Endothelial cell of umbilical vein (primary cell): ENCODE measurements around the gene IGFBP3. TPM values are rescaled to one million over a fixed set of nuclear protein-coding genes. Genes with fewer than 3 reads are reported as not detected.

Experiments used
- BruUV-seq: library from RNA; stranded (reverse); fragments of 400-500 nt; replicated peaks from 2 replicates; lab custom pipeline; 2021; lab: Mats Ljungman, UMichigan
- CTCF ChIA-PET: fragments of 300-600, 350-600 bp; sonication (Branson Sonifier 250); formaldehyde crosslinking; loops from one replicate; lab custom pipeline; 2021; ENCODE audit warnings: antibody characterized with exemption, inconsistent platforms; lab: Charles Lee
- POLR2A ChIA-PET: fragments of 300-600, 350-600 bp; sonication (Branson Sonifier 250); formaldehyde crosslinking; loops from one replicate; lab custom pipeline; 2021; ENCODE audit warnings: antibody characterized with exemption, inconsistent platforms; lab: Charles Lee
- DNase-seq: peaks from one replicate; pipeline ENCODE4 v3.0.0-alpha.2; 2011; ENCODE audit warnings: low read depth, low spot score
- FAIRE-seq: peaks from 2 replicates; lab custom pipeline; 2011; peaks lifted over from hg19 to GRCh38; lab: Jason Lieb, UNC
- H2AFZ ChIP-seq: 2 replicates; pipeline ENCODE4 v1.6.0; 2012; ENCODE audit warnings: low read depth, low read length, control low read depth, inconsistent platforms
- H3K27ac ChIP-seq: 2 replicates; pipeline ENCODE4 v1.5.1; 2011; ENCODE audit warnings: low read depth, mild to moderate bottlenecking, control low read depth, low read length, moderate library complexity; ENCODE audit not compliant: insufficient read depth
- H3K27me3 ChIP-seq, 2 experiments: 2 replicates each; pipeline versions ENCODE4 v1.6.0 to v1.6.1; 2011; ENCODE audit warnings: low read length in 2 of 2, mixed read lengths in 1 of 2; ENCODE audit not compliant: control insufficient read depth in 2 of 2, insufficient read depth in 2 of 2
- H3K36me3 ChIP-seq, 2 experiments: 2 replicates in 1 of 2; 3 replicates in 1 of 2; pipeline ENCODE4 v1.5.1; 2011; ENCODE audit warnings: low read length in 2 of 2, mild to moderate bottlenecking in 1 of 2, moderate library complexity in 1 of 2; ENCODE audit not compliant: control insufficient read depth in 2 of 2, insufficient read depth in 2 of 2; ENCODE audit errors: extremely low read depth in 1 of 2
- H3K4me1 ChIP-seq: 3 replicates; pipeline ENCODE4 v1.5.1; 2011; ENCODE audit warnings: mild to moderate bottlenecking, low read length; ENCODE audit not compliant: control insufficient read depth, insufficient read depth; ENCODE audit errors: extremely low read depth
- H3K4me2 ChIP-seq: 2 replicates; pipeline ENCODE4 v1.6.1; 2011; ENCODE audit warnings: low read length, control low read depth, mixed read lengths; ENCODE audit not compliant: insufficient read depth
- H3K4me3 ChIP-seq, 3 experiments: fragments of 200-600 bp in 1 of 3; sonication (generic), shearing (Covaris generic) in 1 of 3; replicated peaks in 1 of 3; 2 replicates each; pipeline ENCODE4 v1.5.1; 2011 to 2016; ENCODE audit warnings: control low read depth in 3 of 3, low read length in 3 of 3, mild to moderate bottlenecking in 2 of 3, inconsistent platforms in 1 of 3, low read depth in 1 of 3, moderate library complexity in 1 of 3; ENCODE audit not compliant: insufficient read depth in 1 of 3
- H3K79me2 ChIP-seq: 2 replicates; pipeline ENCODE4 v1.6.0; 2012; ENCODE audit warnings: low read length, inconsistent platforms; ENCODE audit not compliant: control insufficient read depth, insufficient read depth
- H3K9ac ChIP-seq: replicated peaks from 2 replicates; pipeline ENCODE3; 2011; ENCODE audit warnings: low read length, control low read depth; ENCODE audit not compliant: insufficient read depth; ENCODE audit errors: extremely low read depth
- H3K9me1 ChIP-seq: replicated peaks from 3 replicates; pipeline ENCODE4 v1.6.0; 2011; ENCODE audit warnings: mild to moderate bottlenecking, low read length; ENCODE audit not compliant: control insufficient read depth, insufficient read depth; ENCODE audit errors: extremely low read depth
- H3K9me3 ChIP-seq: replicated peaks from 2 replicates; pipeline ENCODE4 v1.5.1; 2012; ENCODE audit warnings: low read length, inconsistent platforms; ENCODE audit not compliant: control insufficient read depth, insufficient read depth
- H4K20me1 ChIP-seq: replicated peaks from 2 replicates; pipeline ENCODE3; 2011; ENCODE audit warnings: mild to moderate bottlenecking, low read length; ENCODE audit not compliant: control insufficient read depth, insufficient read depth; ENCODE audit errors: extremely low read depth
- CTCF ChIP-seq, 2 donors: IDR thresholded peaks; 1 replicate in 1 of 2; 2 replicates in 1 of 2; pipeline ENCODE4 v1.5.1; 2011; ENCODE audit warnings: low read length in 2 of 2, mild to moderate bottlenecking in 2 of 2, moderate library complexity in 2 of 2, control low read depth in 1 of 2, inconsistent platforms in 1 of 2, low read depth in 1 of 2; ENCODE audit not compliant: insufficient read depth in 1 of 2; ENCODE audit errors: extremely low read depth in 1 of 2
- POLR2A ChIP-seq: IDR thresholded peaks from 2 replicates; pipeline ENCODE4 v1.6.1; 2012; ENCODE audit warnings: low read depth, mild to moderate bottlenecking, control low read depth, low read length
- dilution Hi-C: fragments of 300-500 bp; cut with MboI; formaldehyde crosslinking; loops from one replicate; pipeline ENCODE4 v1.15.0; 2019; ENCODE audit warnings: low sequenced_read_pairs; ENCODE audit not compliant: extremely low pct_ligation_motif_present
- intact Hi-C: fragments of 100-400 bp; cut with micrococcal nuclease; formaldehyde crosslinking; loops from one replicate; pipeline ENCODE4 v1.10.0; 2022
- polyA plus RNA-seq, 4 experiments: library from polyadenylated mRNA; depleted of rRNA in 3 of 4; stranded (reverse) in 3 of 4; unstranded in 1 of 4; fragments of >200 nt; gene quantifications; 2 replicates each; pipeline versions ENCODE4 v1.2.1 to v1.2.3, GENCODE V29; 2011 to 2012; ENCODE audit warnings: missing spikeins in 1 of 4
- total RNA-seq: library from RNA; stranded (reverse); gene quantifications from 2 replicates; pipeline ENCODE4 v1.2.3, GENCODE V29; 2021

IGFBP3 gene
- total and polyA plus RNA-seq, 2 donors (not counting 3 experiments of a cell fraction or from before 2014, with no cell fraction given) = 3.4 to 10.1 TPM

DNA sequence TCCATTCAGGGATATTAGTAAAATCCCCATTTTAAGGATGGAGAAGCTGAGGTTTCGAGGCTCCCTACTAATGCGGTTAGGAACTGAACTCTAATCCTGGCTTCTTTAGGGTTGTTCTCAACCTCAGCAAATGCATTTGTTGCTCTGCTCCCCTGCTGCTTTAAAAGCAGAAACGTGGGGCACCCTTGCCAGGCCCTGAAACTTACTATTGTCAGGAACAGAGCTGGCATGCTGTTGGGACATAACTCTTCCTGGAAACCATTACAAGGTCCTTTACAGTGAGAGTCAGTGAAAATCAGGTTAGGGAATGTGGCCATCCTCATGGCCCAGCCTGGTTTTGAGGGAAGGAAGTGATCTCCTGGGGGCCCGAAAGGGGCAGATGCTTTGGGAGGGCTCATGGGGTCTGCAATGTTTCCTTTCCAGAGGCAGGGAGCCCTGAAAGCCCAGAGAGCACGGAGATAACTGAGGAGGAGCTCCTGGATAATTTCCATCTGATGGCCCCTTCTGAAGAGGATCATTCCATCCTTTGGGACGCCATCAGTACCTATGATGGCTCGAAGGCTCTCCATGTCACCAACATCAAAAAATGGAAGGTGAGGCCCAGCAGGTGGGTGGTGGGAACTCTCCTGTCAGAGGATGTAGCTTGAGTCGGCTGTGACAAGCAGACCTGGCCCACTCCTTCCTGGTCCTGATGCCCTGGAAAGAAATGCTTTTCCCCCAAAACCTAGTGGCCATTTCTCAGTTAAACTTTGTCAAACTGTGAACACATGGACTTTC is 30.8 kb downstream of the IGFBP3 start:
- FAIRE-seq = no peak
- CTCF ChIA-PET = interaction anchor here (0.6 to 6.1 kb wide), 13 partner anchors 8 to 1364 kb away, joined by 3 to 100 read pairs (median 5); partner anchors contain the start of genes CCDC201 and IGFBP3
- BruUV-seq = no TSS peak
- H3K36me3 ChIP-seq = no peaks in the 10 kb centered on the region
- POLR2A ChIA-PET = no interaction called here
- no peaks in the 10 kb centered on the region for H3K9me1 ChIP-seq
- peaks cover 52% of the 10 kb centered on the region for H3K4me1 ChIP-seq
- DNase-seq = no peak
- peak overlapping the region; percentile 39 for H3K4me2 ChIP-seq
- no peaks in the 10 kb centered on the region for H3K27me3 ChIP-seq
- H4K20me1 ChIP-seq = no peaks in the 10 kb centered on the region
- H3K27ac ChIP-seq = peak overlapping the region; percentile 85
- peak overlapping the region; percentile 42 for H2AFZ ChIP-seq
- no peak overlapping the region for H3K9ac ChIP-seq
- TF ChIP-seq POLR2A = no peak
- TF ChIP-seq CTCF (IDR thresholded peaks at IDR 0.05; ENCODE audit: extremely low read depth in 1 of 2, insufficient read depth in 1 of 2, low read depth in 1 of 2, low read length in 2 of 2) = no peak
- intact Hi-C loops (loop anchor here (5.0 kb wide), 1 partner anchor 1362 kb away; no protein-coding TSS in a partner anchor), dilution Hi-C loops (no loop called here)
- H3K79me2 ChIP-seq = no peaks in the 10 kb centered on the region
- H3K4me3 ChIP-seq = no peak overlapping the region
- H3K9me3 ChIP-seq = no peaks in the 10 kb centered on the region
